ENCODE data around the gene SNAP91.

DNA sequence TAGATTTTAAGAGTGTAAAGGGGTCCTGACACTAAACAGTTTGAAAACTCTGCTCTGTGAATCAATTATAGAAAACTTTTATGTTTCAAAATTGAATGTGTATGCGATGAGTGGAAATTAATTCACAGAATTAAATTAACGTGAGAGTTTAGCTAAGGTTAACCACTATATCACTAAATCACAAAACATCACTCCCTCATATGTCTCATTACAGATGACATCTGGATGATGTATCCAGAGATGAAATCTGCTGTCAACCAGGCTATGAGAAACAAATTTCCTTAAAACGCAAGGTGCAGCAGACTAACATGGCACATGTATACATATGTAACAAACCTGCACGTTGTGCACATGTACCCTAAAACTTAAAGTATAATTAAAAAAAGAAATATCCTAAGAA lies 169.2 kb downstream of the SNAP91 start:
- TF ChIP-seq CTCF (IDR thresholded peaks at IDR 0.05; ENCODE audit: insufficient read depth, low read depth, low read length) (no peak), EZH2 (IDR thresholded peaks at IDR 0.05; ENCODE audit: insufficient read depth, low read length) (no peak)
